ENCODE data around the gene CHD6.
"Not testable (repeated sequence)": the region's sequence is repeated elsewhere in the genome, so short reads cannot be mapped to it uniquely, and the experiment has no call there.

The CHD6 gene

GRCh38 chr20:41552295-41553068 lies 65.7 kb downstream of the CHD6 start:
- FAIRE-seq (no peak), DNase-seq (ENCODE audit: extremely low spot score, insufficient read length, low read depth) (no peak)

GRCh38 chr20:41551011-41551705 lies 67.0 kb downstream of the CHD6 start:
- DNase-seq (ENCODE audit: extremely low spot score, insufficient read length, low read depth) (no peak), FAIRE-seq (no peak)

GRCh38 chr20:41547221-41547620 lies 71.0 kb downstream of the CHD6 start:
- no peak for FAIRE-seq

GRCh38 chr20:41546535-41546934 lies 71.6 kb downstream of the CHD6 start:
- DNase-seq (ENCODE audit: extremely low spot score, insufficient read length, low read depth), result no peak
- no peak for FAIRE-seq

More at GRCh38 chr20:41547221-41547620, 71.0 kb downstream of the CHD6 start:
- no peak for DNase-seq (ENCODE audit: extremely low spot score, insufficient read length, low read depth)

- FAIRE-seq (no peak), DNase-seq (ENCODE audit: extremely low spot score, insufficient read length, low read depth) (no peak)
Observed at GRCh38 chr20:41544472-41544871, 73.7 kb downstream of the CHD6 start.

GRCh38 chr20:41540918-41541317 lies 77.3 kb downstream of the CHD6 start:
- FAIRE-seq (no peak), DNase-seq (ENCODE audit: extremely low spot score, insufficient read length, low read depth) (no peak)

- DNase-seq (ENCODE audit: extremely low spot score, insufficient read length, low read depth) (no peak), FAIRE-seq (no peak)
Observed at GRCh38 chr20:41540459-41540858, 77.7 kb downstream of the CHD6 start.

- FAIRE-seq, result no peak
- no peak for DNase-seq (ENCODE audit: extremely low spot score, insufficient read length, low read depth)
Observed at GRCh38 chr20:41538810-41539596, 79.2 kb downstream of the CHD6 start.

GRCh38 chr20:41537865-41538264 lies 80.3 kb downstream of the CHD6 start:
- no peak for DNase-seq (ENCODE audit: extremely low spot score, insufficient read length, low read depth)
- no peak for FAIRE-seq

- not testable (repeated sequence) for FAIRE-seq; DNase-seq (ENCODE audit: extremely low spot score, insufficient read length, low read depth)
Observed at GRCh38 chr20:41535551-41535950, 82.6 kb downstream of the CHD6 start.

- no peak for FAIRE-seq
- no peak for DNase-seq (ENCODE audit: extremely low spot score, insufficient read length, low read depth)
Observed at GRCh38 chr20:41534842-41535241, 83.3 kb downstream of the CHD6 start.

GRCh38 chr20:41534170-41534569 lies 84.0 kb downstream of the CHD6 start:
- FAIRE-seq (no peak), DNase-seq (ENCODE audit: extremely low spot score, insufficient read length, low read depth) (no peak)

- DNase-seq (ENCODE audit: extremely low spot score, insufficient read length, low read depth), result no peak
- no peak for FAIRE-seq
Observed at GRCh38 chr20:41533537-41534136, 84.5 kb downstream of the CHD6 start.

GRCh38 chr20:41532935-41533334 lies 85.2 kb downstream of the CHD6 start:
- DNase-seq (ENCODE audit: extremely low spot score, insufficient read length, low read depth) (no peak), FAIRE-seq (no peak)

- DNase-seq (ENCODE audit: extremely low spot score, insufficient read length, low read depth) (no peak), FAIRE-seq (no peak)
Observed at GRCh38 chr20:41531518-41532275, 86.5 kb downstream of the CHD6 start.

GRCh38 chr20:41530923-41531322 lies 87.3 kb downstream of the CHD6 start:
- DNase-seq (ENCODE audit: extremely low spot score, insufficient read length, low read depth) (no peak), FAIRE-seq (no peak)

GRCh38 chr20:41526327-41526726 lies 91.8 kb downstream of the CHD6 start:
- DNase-seq (ENCODE audit: extremely low spot score, insufficient read length, low read depth), result no peak
- no peak for FAIRE-seq

- FAIRE-seq (no peak), DNase-seq (ENCODE audit: extremely low spot score, insufficient read length, low read depth) (no peak)
Observed at GRCh38 chr20:41524980-41525613, 93.1 kb downstream of the CHD6 start.

GRCh38 chr20:41523857-41524256 lies 94.3 kb downstream of the CHD6 start:
- no peak for FAIRE-seq
- no peak for DNase-seq (ENCODE audit: extremely low spot score, insufficient read length, low read depth)

Measured in GM18507 (cell line).